ENCODE data around the gene MMP7.

Gene MMP7

GRCh38 chr11:102530558-102530957 lies at the start of gene MMP7:
Gene MMP7 (minus strand): TSS chr11:102530747. CDS start chr11:102530700, 47 bp downstream.
- DNase-seq (ENCODE audit: low spot score) = peak; percentile 96

- no peak for DNase-seq (ENCODE audit: low spot score)
Observed at GRCh38 chr11:102577723-102578122, 47.2 kb upstream of the MMP7 start.

- DNase-seq (ENCODE audit: low spot score) = peak; percentile 53
Observed at GRCh38 chr11:102577182-102577581, 46.6 kb upstream of the MMP7 start.

- DNase-seq (ENCODE audit: low spot score) = no peak
Observed at GRCh38 chr11:102576350-102576749, 45.8 kb upstream of the MMP7 start.

GRCh38 chr11:102575012-102575411 lies 44.5 kb upstream of the MMP7 start:
- DNase-seq (ENCODE audit: low spot score) = no peak

GRCh38 chr11:102573851-102574250 lies 43.3 kb upstream of the MMP7 start:
- DNase-seq (ENCODE audit: low spot score) = peak; percentile 17

- DNase-seq (ENCODE audit: low spot score) = no peak
Observed at GRCh38 chr11:102572554-102573220, 42.1 kb upstream of the MMP7 start.

- no peak for DNase-seq (ENCODE audit: low spot score)
Observed at GRCh38 chr11:102568851-102569250, 38.3 kb upstream of the MMP7 start.

- DNase-seq (ENCODE audit: low spot score) = no peak
Observed at GRCh38 chr11:102566112-102566511, 35.6 kb upstream of the MMP7 start.

- peak; percentile 95 for DNase-seq (ENCODE audit: low spot score)
Observed at GRCh38 chr11:102564110-102564509, 33.6 kb upstream of the MMP7 start.

- no peak for DNase-seq (ENCODE audit: low spot score)
Observed at GRCh38 chr11:102561636-102562035, 31.1 kb upstream of the MMP7 start.

GRCh38 chr11:102560555-102561011 lies 30.0 kb upstream of the MMP7 start:
- peak; percentile 43 for DNase-seq (ENCODE audit: low spot score)

- no peak for DNase-seq (ENCODE audit: low spot score)
Observed at GRCh38 chr11:102559839-102560238, 29.3 kb upstream of the MMP7 start.

- no peak for DNase-seq (ENCODE audit: low spot score)
Observed at GRCh38 chr11:102555091-102555490, 24.5 kb upstream of the MMP7 start.

GRCh38 chr11:102553835-102554282 lies 23.3 kb upstream of the MMP7 start:
- no peak for DNase-seq (ENCODE audit: low spot score)

GRCh38 chr11:102552447-102553194 lies 22.1 kb upstream of the MMP7 start:
- DNase-seq (ENCODE audit: low spot score) = peak; percentile 99

- DNase-seq (ENCODE audit: low spot score) = no peak
Observed at GRCh38 chr11:102552020-102552419, 21.5 kb upstream of the MMP7 start.

GRCh38 chr11:102551169-102551781 lies 20.7 kb upstream of the MMP7 start:
- DNase-seq (ENCODE audit: low spot score) = no peak

- DNase-seq (ENCODE audit: low spot score) = peak; percentile 85
Observed at GRCh38 chr11:102546923-102547471, 16.4 kb upstream of the MMP7 start.

- DNase-seq (ENCODE audit: low spot score) = peak; percentile 60
Observed at GRCh38 chr11:102546427-102546826, 15.9 kb upstream of the MMP7 start.

GRCh38 chr11:102545701-102546100 lies 15.2 kb upstream of the MMP7 start:
- peak; percentile 49 for DNase-seq (ENCODE audit: low spot score)

GRCh38 chr11:102544594-102544993 lies 14.0 kb upstream of the MMP7 start:
- DNase-seq (ENCODE audit: low spot score) = no peak

- no peak for DNase-seq (ENCODE audit: low spot score)
Observed at GRCh38 chr11:102539567-102539966, 9.0 kb upstream of the MMP7 start.

Data from kidney tubule cell (primary cell).